ENCODE results near the gene ASZ1.

ASZ1 gene

DNA sequence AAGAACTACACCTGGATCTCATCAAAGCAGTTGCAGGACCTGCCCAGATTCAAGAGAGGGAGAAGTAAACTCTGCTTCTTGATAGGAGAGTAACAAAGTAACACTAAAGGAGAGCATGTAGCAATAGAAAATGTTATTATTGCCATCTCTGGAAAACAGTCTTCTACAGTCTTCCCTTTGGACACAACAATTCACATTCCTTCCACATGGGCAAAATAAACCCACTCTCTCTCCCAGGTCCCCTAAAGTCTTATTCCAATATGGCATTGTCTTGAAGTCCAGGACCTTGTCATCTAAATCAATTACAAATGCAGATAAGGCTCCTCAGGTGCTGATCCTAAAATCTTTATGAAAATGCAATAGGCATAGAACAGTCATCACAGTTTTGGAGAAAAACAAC is 94.1 kb downstream of the ASZ1 start:
- no peak for DNase-seq

DNA sequence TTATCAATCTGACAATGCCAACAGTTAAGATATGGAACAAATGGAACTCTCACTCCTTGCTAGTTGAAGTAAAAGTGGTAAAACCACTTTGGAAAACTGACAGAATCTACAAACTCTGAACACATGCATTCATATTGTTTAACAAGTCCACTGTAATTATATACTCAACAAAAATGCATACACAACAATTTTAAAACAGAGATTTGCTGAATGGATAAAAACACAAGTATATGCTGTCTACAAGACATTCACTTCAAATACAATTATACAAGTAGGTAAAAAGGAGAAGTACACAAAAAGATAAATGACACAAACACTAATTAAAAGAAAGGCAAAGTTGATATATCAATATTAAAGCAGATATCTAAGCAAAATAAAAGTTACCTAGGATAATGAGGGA is 95.3 kb downstream of the ASZ1 start:
- no peak for DNase-seq

DNA sequence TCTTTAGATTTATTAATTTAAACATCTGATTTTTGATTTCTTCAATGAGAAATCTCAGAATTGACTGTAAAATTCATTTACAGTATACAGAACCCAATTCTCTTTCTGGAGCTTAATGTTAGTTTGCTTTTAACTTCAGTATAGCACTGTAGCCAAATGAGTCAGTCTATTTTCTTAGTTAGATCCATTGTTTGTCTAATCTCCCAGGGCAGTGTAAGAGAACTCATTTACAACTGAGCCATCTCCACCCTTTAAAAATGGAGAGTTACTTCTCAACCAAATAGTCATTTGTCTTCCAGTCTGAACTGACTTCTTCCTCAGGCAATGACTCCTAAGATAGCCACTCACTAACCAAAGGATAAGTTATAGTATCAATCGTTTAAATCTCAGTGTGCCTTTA is 101.5 kb downstream of the ASZ1 start:
- DNase-seq: no peak

DNA sequence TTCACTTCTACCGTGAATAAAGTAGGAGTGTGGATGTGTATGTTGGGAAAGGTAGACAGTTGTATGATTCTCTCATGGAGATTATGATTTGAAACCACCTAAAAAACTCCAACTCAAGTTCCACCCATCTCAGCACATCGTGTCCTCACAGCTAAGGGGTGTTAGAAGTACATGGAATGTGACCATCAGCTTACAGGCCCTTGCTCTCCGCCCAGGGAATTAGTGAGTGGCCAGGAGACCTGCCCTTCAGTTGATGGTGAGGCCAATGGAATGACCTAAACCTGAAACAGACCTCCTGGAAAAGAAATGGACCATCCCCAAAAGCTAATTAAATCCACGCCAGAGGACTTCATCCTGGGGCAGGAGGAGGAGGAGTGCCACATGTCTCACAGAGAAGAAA is 102.3 kb downstream of the ASZ1 start:
- no peak for DNase-seq

DNA sequence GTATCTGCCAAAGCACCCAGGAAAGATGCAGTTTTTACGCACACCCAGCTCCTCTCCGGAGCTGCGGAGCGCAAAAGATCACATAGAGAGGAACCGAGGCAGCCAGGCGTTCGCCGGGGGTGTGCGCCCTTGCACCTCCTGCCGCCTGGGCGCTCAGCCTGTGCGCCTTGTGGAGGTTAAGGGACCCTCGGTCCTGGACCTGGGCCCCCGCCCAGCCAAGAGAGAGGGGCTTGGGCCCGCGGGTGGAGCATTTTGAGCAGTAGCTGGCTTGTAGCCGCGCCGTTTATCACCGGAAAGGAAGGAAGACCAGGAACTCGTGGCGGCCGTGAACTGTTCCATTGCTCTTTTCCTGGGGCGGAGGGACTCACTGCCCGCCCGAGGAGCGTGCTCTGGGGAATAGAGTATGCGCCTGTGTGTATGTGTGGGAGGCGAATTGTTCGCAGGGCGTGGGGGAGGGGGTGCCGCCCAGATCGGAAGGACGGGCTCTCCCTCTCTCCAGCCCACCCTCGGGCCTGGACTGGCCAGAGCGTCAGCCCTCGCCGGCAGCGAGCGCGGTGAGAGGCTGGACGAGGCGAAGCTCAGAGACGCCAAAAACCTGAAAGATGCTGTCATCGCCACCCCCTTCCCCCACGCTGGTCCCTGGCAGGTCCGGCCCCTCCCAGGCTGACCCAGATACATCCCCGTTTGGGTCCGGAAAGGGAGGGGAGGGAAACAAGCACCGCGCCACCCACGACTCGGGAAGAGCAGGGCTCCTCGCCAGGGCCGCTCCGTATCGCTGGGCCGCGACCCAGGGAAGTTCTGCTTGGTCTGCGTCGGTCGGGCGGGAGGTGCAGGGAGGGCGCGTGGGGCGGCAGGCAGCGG is 103.2 kb downstream of the ASZ1 start:
- DNase-seq: no peak

DNA sequence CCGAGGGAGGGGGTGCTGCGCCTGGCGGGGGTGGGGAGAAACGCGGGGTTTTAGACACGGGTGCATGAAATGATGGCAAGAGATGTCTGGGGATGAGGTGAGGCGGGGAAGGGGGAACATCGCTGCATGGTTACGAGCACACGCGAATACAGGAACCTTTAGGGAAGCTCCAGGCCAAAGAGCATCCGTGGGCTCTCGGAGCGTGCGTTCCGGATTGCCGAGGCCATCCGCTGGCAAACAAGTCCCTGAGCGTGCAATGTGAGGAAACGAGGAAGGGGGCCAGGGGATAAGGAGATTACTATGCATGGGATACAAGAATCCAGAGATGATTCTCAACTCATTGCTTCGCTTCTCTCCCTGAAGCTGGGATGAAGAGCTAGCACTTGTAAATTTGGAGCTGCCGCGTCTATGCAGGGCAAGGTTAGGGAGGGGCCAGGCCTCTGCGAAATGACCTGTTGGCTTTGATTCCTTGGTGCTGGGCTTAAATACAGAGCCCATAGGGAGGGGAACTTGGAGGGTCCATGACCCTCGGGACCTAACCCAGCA is 103.9 kb downstream of the ASZ1 start:
- no peak for DNase-seq

DNA sequence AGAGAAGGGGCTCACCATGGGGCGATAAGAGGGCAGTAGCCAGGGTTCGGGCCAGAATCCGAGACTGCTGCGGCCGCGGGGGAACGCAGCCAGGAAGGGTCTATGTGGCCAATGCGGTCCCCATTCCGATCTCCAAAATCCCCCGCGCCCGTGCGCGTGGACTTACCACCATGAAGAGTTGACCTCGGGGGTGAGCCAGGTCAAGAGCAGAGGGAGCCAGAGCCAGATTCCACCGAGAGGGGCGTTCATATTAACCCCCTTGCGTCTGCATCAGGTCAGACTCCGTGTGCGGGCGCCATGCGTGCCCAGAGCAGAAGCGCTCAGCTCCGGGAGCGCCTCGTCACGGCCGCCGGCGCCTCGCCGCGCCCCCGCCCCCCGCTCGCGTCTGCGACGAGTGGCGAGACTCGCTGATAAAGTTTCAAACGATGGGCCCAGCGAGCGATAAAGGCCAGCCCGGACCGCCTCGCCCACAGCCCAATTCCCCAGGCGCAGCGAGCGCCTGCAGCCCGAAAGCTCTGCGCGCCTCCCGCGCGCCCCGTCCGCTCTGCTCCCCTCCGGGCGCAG is 104.5 kb downstream of the ASZ1 start, which contains the start of gene WNT2:
Gene WNT2 (minus strand): TSS at position 318 of the 564 bp plus-strand sequence. CDS start 69 bp downstream, at position 249.
- DNase-seq: no peak

DNA sequence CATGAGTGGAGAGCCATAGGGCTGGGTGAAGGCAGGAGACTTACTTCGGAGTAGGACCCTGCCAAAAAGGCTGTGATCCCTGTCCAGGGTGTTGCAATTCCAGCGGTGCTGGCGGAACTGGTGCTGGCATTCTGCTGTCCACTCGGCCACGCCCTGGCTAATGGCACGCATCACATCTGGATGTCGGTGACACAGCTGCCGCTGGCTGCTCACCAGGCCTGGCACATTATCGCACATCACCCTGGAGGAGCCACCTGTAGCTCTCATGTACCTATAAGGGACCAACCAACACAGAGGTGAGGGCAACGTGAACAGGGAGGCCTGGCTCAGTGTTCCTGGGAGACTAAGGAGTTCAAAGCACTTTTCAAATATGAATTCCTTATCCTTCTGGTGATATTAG is 106.8 kb downstream of the ASZ1 start:
- no peak for DNase-seq

DNA sequence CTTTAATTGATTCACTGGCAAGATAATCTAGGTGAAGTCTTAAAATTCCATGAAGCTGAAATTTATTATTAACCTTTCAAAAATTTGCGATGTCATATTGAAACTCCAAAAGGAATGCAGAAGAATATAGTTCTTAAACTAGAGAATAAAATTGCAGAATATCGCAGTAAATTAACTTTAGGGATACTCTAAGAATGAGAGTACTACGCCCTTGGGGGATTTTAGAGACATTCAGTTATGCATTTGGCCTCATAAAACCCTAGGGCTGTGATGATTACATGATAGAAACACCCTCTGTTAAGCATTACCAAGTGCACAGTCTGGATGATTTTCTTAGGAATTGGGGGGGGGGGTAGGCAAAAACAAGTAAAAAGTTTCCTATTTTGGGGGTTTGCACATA is 108.1 kb downstream of the ASZ1 start:
- DNase-seq: no peak

DNA sequence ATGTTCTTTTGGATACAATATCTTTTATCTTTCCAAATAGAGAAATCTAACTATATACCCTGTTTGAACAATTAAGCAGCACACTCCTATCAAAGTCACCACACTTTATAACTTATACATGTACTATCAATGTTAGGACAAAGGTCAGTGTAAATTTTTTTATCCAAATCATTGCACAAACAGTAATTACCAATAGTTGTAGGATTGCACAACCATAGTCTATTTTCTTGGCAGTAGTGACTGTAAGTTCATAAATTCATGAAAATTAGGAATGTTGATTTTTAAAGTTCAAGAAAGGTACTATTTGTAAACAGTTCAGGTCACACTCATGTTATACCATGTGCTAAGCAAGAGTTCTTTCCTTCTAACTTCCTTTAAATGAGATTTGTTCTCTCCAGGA is 113.7 kb downstream of the ASZ1 start:
- no peak for DNase-seq

Data from NCI-H446 treated with DMSO at 0.1 percent for 48 hours (cell line).